GM18499 (cell line): ENCODE measurements around the gene PRL.

Experiments used
- ATAC-seq: cut with Tn5 transposase; IDR thresholded peaks from one replicate; pipeline ENCODE4 v1.9.1; 2021; ENCODE audit warnings: moderate number of reproducible peaks; ENCODE audit not compliant: insufficient read depth, unreplicated experiment

Gene PRL

DNA sequence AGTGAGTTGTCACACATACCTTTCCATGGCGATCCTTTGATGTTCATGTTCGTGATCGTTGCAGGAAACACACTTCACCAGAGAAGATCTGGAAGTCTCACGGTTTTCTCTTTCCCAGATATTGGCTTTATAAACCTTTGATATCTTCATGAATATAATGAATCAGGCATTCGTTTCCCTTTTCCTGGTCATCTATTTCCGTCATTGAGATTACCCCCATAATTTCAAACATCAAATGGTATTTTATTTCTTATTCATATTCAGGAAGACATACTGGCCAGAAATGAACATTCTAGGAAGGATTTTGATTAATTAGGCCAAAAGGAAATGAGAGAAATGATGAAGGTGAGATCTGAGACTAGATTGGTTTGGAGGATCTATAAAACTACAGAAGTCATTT lies at the start of gene PRL:
TSS of gene PRL (minus strand) at position 101 of the 400 bp plus-strand sequence. CDS start at position 47, 54 bp downstream.
- ATAC-seq, result no peak

DNA sequence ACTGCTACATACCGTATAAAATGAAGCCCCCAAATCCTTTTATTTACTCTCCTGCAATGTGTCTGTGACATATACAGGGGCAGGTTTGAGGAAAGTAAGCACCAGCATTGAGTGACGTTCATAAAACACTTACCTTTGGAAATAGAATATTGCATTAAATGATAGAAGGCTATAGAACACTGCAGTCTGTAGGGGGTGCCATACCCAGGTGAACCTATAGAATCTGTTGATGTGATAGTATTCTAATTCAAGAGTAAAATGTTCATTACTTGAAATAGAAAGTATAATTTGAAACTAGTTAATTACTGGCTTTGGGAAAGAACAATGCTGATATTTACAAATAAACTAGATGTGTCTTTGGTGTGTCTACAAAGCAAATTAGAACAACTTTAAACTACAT lies 47.0 kb upstream of the PRL start:
- no peak for ATAC-seq

DNA sequence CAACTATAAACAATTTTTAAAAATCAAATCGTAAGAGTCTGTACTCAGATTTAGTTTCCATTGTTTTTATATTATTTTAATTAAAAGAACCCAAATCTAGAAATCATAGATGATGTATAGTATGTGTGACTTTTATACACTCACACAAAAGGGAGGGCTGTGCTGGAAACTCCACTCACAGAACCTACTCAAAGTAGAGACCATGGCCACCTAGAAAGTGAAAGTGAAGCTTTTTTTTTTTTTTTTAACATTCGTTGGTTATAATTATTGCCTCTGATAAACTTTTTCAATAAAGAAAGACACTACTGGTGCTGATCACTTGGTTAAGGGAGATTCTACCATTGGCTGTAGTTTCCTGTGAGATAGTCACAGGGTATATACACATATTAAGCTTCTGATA lies 37.9 kb upstream of the PRL start:
- no peak for ATAC-seq

DNA sequence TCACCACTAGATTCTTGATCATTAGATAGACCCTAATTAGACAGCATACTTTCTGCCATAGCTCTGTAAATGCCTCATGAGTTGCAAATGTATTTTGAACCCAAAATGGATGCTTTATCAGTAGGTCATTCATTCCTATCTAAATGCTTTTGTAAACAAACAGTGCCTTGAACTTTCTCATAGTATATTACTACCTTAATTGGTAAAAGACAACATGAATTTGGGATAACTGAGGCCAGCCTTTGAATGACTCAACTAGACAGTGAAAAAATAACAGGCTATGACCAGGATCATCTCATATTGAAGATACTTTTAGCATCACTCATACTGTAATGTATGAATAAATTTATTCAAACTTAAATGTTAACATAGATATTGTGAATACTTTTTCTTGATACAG lies 37.0 kb upstream of the PRL start:
- no peak for ATAC-seq

DNA sequence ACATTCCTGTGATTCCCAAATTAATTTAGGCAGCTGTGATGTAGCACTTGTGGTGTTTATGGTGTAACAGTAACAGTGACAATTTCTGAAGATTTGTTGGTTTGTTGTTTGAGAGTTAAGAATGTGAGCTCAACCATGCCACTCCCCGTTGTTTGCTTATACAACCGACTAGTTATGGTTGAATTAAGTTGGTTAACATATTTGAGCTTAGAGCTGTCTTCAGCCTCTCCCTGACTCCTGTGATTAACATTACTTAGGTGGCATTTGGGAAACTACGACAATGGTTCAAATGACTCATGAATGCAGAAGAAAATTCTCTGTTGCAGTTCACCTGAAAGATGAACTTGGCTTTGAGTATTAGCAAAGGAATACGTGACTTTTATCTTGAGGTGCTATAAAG lies 35.9 kb upstream of the PRL start:
- no peak for ATAC-seq

DNA sequence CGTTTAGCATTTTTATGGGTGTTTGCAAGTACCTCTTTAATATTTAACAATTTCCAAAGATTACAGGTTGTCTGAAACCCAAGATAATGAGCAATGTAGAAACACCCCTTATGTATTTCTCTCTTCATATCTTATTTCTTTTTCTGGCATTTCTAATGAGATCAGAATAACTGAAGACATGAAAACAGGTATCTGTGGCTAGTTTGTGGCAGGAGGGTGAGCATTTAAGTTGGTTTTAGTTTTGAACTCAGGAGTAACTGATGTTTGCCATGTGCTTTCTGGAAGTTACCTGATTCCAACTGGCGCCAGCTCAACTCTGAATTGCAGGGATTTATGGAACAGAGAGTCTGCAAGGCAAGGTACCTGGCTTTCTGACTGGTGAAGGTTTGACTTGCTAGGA lies 35.4 kb upstream of the PRL start:
- no peak for ATAC-seq

DNA sequence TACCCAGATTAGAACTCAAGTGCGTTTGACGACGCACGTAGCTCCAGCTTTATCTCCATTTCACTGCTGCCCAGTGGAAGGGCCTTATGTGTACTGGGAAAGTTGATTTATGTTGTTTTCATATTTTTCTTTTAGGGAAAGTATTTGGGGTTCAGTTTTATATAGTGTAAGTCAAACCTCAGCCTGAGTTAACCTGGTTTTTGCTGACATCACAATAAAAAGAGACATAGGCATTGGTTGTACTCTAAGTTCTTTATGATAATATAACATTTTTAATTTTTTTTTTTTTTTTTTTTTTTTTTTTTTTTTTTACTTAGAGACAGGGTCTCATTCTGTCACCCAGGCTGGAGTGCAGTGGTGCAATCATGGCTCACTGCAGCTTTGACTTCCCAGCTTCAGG lies 34.1 kb upstream of the PRL start:
- no peak for ATAC-seq

DNA sequence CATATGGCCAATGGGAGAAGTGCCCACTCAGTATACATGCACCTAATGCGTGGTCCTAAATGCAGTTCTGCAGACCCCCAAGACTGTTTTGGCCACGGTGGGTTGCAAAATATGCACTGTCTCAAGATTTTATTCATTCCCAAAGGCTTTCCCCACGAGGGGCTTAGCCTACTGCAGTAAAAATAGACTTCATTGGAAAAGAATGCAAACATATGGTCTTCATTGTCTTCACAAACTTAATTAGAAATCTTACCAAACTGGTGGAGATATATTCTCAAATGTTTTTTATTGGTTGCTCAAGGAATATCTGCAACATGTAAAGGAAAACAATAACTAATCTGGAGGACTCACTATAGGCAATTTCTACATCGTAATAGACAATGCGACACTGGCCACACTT lies 31.6 kb upstream of the PRL start:
- ATAC-seq, result no peak

DNA sequence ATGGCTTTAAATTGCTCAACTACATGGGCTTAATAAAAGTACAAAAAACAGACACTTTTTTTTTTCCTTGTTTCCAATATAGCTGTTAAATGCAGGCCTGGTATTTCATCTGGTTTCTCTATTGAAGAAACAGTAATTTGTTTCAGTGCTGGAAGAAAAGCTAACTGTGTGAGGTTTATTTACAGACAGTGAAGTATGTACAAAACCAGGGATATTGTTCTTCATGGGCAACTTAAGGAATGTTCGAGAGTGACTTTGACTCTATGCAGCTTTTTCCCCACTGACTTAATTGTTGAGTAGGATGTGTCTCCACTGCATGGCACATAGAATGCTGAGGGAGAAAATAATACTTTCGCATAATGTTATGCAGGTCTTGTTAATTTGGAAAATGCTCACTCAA lies 31.0 kb upstream of the PRL start:
- no peak for ATAC-seq

DNA sequence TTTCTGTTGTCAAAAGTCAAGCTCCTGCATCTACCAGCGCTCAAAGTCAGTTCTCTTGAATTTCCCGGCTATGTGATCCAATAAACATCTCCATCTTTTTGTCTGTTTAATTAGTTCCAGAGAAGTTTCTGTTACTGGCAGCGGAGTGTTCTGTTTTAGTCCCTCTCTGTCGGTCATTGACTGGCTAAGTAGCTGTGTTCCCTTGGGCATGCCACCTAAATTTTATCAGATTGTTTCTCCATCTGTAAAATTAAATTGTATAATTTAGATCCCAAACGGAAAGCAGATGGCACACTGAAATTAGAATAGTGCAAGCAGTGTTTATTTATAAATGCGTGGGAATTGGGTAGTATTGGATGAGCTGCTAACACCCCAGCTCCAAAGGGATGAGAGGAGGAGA lies 29.7 kb upstream of the PRL start:
- no peak for ATAC-seq

DNA sequence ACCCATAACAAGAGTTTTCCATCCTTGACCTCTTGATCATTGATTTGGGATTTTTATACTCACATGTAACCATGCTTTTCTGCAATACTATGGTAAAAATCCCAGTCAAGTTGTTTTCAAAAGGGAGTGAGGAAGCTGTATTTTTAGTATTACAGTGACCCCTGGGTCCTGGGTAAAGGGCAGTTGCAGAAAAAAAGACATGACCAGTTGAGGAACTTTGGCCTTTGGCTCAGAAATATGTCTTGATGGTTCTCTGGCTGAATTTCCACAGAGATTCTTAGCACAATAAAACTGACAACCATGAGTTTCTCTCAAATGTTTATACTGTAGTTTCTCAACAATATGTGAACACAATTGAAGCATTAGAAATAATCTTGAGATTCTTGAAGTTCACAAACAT lies 28.6 kb upstream of the PRL start:
- no peak for ATAC-seq

DNA sequence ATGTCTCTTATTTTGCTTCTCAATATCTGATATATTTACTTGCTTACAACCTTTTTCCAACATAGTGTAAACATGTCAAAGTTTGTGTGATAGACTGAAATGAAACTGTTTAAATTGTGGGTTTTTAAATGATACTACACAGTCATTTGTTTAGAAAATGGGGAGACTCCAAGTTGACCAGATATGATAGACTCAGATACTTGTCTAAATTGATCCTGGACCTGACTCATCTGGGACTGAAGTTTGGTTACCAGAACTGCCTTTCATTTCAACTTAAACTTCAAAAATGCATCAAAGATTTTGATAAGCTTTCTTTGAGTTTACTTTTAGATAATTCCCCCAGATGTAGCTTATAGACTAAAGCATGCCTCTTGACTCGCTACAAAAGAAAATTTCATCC lies 27.0 kb upstream of the PRL start:
- no peak for ATAC-seq

DNA sequence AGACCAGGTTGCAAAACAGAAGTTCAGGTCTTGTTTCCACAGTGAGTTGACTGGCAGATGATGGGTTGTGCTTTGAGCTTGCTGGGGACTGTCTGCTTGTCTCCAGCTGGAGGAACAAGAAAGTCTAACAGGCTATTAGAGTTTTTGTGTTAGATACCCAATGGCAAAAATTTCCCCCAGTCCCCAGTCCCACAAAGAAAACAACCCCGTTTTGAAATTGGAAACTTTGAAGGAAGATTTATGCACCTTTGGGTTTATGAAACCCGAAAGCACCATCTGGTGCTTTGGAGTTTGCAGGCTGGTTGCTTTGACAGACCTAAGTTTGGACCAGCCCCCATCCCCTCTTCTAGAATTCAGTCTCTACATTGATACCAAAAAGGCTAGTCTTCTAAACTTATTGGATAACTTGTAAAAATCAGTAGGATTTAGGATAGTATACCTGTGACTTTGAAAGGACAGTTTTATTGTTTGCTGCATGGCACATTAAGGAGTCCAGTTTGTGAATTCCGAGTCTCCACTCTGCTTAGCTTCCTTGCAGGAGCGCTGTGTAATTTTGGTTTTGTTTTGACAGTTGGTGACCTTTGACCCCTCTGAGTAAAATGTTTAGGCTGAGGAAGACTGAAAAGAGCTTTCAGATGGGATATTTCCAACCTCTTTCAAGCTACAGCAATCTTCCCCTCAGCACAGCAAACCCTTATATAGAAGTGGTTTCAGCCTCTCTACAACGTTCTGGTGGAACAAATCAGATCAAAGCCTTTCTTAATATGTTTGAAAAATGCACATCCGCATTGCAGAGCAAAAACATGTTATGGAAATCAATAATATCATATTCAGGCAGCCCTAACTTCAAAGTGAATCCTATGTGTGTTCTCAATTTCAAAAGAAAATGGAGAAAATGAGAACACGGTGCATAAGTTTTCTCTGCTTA lies 25.5 kb upstream of the PRL start:
- ATAC-seq, result no peak

DNA sequence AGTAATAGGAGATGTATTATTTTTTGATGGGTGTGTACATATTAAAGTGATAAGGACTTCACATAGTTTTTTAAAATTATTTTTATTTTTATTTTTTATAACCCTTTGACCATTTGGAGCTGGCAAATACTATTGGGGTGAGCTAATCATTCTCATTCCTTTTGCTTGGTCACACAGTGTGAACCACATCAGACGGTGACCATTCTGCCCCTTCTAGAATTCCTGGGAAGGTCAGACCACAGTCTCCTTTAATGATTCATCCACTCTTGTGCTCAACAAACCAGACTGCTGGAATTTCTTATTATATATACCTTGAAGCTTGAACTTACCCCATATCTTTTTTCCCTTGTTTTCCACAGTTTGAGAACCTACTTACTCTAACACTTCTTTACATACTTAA lies 23.9 kb upstream of the PRL start:
- ATAC-seq, result no peak

DNA sequence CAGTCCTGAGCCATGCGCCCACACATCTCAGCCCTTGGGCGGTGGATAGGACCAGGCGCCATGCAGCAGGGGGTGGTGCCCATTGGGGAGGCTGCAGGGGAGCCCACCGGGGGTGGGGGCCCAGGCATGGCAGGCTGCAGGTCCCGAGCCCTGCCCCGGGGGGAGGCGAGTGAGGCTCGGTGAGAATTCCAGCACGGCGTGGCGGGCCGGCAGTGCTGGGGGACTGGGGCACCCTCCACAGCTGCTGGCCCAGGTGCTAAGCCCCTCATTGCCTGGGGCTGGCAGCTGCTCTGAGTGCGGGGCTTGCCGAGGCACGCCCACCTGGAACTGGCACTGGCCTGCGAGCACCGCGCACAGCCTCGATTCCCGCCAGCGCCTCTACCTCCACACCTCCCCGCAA lies 21.6 kb upstream of the PRL start:
- ATAC-seq, result no peak

DNA sequence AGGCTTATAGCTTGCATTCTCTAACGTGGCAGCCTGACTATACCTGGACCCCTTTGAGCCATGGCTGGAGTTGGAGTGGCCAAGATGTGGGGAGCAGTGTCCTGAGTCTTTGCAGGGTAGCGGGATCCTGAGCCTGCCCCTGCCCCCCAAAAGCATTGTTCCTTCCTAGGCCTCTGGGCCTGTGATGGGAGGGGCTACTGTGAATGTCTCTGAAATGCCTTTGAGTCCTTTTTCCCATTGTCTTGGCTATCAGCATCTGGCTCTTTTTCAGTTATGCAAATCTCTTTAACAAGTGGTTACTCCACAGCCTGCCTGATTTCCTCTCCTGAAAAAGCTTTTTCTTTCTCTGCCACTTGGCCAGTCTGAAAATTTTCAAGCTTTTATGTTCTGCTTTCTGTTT lies 17.0 kb upstream of the PRL start:
- no peak for ATAC-seq

DNA sequence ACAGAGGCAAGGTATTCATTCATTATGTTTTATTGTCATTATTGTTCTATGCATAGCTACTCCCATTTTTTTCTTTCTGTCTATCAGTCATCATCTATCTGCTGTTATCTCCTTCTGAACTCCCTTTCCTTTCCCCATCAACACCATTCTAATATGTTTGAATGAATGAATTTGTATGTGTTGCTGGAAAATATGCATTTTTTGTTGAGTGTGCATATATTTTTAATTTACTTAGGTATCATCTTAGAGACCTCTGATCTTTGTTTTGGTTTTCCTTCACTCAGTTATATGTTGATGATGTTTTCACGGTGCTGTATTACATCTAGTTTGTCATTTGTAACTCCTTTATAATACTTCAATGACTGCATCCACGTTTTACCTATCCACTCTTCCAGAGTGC lies 12.1 kb upstream of the PRL start:
- ATAC-seq, result no peak

DNA sequence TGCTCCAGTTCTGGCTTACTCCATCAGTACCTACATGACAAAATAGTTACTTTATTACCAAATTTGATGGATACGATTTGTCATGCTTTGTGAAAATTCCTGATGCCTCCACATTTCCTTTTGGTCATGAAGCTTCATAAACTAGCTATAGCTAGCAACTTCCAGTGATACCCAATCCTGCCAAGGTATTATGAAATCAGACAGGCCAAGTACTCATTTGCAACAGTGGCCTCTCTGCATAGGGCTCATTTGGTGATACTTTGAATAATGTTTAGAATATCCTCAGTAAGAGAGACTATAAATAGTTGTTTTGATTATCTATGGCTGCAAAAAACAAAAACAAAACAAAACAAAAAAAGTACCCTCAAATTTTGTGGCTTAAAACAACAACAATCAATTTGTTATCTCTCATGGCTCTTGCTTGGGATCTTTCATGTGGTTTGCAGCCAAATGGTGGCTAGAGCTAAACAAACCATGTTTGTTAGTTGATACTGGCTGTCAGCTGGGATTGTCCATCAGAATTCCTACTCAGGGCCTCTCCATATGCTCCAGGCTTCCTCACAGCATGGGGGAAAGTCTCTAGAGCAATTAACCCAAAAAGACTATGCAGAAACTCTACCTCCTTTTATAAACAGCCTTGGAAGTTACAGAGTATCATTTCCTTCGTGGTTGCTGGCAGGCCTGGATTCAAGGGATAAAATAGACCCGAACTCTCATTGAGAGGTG lies 10.1 kb upstream of the PRL start:
- no peak for ATAC-seq

DNA sequence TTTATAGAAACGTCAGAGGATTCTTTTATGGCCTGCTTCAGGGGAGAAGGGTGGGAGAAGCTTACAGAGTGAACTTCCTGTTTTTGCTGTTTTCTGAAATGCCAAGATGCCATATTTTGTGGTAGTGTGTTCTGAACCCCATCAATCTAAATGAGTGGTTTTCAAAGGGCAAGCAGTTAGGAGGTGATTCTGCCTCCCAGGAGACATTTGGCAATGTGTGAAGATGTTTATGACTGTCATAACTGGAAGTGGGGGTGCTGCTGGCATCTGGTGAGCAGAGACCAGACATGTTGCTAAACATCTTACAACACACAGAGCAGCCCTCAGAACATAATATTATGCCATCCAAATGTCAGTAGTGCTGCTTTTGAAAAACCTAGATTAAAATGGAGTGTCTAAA lies 6.0 kb upstream of the PRL start:
- ATAC-seq, result no peak

DNA sequence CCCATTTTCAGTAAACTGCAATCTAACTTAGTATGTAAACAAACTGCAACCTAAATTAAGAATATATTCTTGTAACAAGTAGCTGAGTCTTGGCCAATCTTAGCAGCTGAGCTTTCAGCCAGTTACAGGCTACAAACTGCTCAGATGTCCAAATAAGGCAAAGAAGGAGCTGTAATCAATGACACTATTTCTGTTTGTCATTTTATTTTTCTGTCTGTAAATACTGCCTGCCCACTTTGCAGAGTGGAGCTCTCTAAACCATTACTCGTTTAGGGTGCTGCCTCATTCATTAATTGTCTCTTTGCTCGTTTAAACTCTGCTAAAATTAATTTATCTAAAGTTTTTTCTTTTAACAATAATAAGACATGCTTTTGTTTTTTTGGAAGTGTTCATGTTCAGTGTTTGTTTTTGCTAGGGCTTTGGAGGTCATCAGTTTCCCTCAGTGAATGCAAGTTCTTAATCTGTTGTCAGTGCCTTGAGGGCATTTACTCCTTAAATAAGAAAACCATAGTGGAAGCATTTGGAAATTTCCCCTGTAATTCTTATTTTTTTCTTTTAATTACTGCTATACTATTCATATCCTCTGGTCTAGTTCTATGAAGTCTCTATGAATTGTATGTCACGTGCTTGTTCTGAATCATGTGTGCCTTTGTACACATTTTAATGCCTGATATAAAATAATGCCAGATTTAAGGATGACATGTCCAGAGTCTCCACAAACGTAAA lies 3.6 kb upstream of the PRL start:
- no peak for ATAC-seq

DNA sequence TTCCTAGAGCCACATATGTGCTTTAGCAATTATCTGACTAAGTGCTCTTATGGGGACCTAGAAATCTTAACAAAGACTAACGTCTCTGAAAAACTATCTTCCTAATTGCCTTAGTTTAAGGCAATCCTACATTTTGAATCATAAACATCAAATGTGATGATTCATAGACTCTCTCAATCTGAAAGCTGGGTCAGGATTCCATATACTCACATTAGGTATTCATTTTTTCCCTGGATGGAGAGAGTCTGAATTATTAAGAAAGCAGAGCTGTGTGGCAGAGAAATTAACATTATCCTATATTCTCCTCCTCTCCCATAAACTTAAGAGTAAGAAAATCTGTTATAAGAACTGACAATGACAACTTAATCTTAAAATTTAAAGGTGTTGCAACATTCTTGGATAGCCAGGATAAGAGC lies 1.6 kb upstream of the PRL start:
- no peak for ATAC-seq
